ENCODE results near the gene MYOD1. TPM values are rescaled to one million over a fixed set of nuclear protein-coding genes. Genes with fewer than 3 reads are reported as not detected.

MYOD1 gene
- total RNA-seq, 1 donor from 2014 or later = not detected

DNA sequence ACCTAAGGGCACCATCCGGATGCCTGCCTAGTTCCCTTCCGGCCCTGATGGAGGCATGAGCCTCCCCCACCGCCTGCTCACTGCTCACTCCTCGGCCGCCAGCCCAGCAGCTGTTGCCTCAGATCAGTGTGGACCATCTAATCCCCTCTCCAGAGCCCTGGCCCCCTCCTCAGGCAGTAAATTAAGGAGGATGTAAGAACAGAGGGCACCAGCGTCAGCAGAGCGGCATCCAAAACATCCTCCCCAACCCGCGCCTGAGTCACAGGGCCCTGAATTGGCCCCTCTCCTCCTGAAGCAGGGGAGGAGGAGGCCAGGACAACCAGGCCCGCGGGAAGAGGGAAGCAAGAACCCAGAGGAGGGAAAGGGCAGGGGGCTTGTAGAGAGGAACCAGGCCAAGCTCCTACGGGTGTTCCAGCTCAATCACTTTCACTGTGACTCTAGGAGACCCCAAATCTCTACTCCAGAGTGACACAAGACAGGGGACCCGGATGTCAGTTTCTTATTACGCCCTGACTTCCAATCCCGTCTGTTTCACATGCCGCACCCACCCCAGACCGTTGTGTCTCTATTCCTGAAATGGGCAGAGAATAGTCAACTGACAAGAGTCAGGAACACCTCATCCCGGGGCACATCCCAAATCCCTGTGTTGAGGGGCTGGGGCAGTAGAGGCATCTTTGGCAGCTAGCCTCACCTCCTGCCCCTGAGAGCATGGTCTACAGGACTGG is 31.3 kb upstream of the MYOD1 start:
- H3K27ac ChIP-seq = no peak overlapping the region
- no peak for TF ChIP-seq EZH2phosphoT487 (IDR thresholded peaks at IDR 0.05)
- TF ChIP-seq EZH2 (IDR thresholded peaks at IDR 0.05) = no peak

DNA sequence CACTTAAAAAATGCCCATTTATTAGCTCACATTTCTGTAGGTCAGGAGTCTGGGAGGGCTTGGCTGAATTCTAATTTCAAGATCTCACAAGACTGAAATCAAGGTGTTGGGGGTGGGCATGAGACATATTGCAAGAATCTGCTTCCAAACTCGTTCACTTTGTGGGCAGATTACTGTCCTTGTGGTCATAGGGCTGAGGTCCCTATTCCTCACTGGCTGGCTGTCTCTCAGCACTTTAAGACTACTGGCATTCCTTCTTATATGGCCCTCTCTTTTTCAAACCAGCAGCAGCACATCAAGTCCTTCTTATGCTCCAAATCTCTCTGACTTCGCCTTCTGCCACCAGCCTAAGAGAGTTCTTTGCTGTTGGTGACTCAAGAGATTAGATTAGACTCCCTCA is 27.8 kb upstream of the MYOD1 start:
- H4K20me1 ChIP-seq (ENCODE audit: low read depth) = no peaks in the 10 kb centered on the region
- Mint-ChIP-seq H3K4me3 (no peak overlapping the region), H3K9me3 (peaks cover 3% of the 10 kb centered on the region), H3K27me3 (ENCODE audit: insufficient read depth, low read depth) (peaks cover 21% of the 10 kb centered on the region), H3K4me1 (peaks cover 9% of the 10 kb centered on the region), H3K36me3 (no peaks in the 10 kb centered on the region), H3K27ac (no peak overlapping the region)
- no peak for DNase-seq (ENCODE audit: low spot score)
- H3K79me2 ChIP-seq (ENCODE audit: low read depth) = no peaks in the 10 kb centered on the region
- peaks cover 64% of the 10 kb centered on the region for H3K27me3 ChIP-seq
- peaks cover 14% of the 10 kb centered on the region for H3K4me1 ChIP-seq
- H3K36me3 ChIP-seq = no peaks in the 10 kb centered on the region
- no peak overlapping the region for H3K4me2 ChIP-seq
- no peak overlapping the region for H3K4me3 ChIP-seq
- no peak overlapping the region for H2AFZ ChIP-seq (replicated peaks)
- no peak overlapping the region for H3K27ac ChIP-seq
- no peak overlapping the region for H3K9ac ChIP-seq
- peaks cover 5% of the 10 kb centered on the region for H3F3A ChIP-seq (ENCODE audit: low read depth)
- TF ChIP-seq EZH2 (IDR thresholded peaks at IDR 0.05) (no peak), EZH2phosphoT487 (IDR thresholded peaks at IDR 0.05) (no peak)
- TF ChIP-seq, protein P1, sequence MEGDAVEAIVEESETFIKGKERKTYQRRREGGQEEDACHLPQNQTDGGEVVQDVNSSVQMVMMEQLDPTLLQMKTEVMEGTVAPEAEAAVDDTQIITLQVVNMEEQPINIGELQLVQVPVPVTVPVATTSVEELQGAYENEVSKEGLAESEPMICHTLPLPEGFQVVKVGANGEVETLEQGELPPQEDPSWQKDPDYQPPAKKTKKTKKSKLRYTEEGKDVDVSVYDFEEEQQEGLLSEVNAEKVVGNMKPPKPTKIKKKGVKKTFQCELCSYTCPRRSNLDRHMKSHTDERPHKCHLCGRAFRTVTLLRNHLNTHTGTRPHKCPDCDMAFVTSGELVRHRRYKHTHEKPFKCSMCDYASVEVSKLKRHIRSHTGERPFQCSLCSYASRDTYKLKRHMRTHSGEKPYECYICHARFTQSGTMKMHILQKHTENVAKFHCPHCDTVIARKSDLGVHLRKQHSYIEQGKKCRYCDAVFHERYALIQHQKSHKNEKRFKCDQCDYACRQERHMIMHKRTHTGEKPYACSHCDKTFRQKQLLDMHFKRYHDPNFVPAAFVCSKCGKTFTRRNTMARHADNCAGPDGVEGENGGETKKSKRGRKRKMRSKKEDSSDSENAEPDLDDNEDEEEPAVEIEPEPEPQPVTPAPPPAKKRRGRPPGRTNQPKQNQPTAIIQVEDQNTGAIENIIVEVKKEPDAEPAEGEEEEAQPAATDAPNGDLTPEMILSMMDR (IDR thresholded peaks at IDR 0.05) = no peak
- H3K9me3 ChIP-seq (ENCODE audit: low read depth) = no peaks in the 10 kb centered on the region

More for the DNA sequence above, 31.3 kb upstream of the MYOD1 start:
- Mint-ChIP-seq H3K4me1 (peaks cover 2% of the 10 kb centered on the region), H3K4me3 (no peak overlapping the region), H3K36me3 (no peaks in the 10 kb centered on the region), H3K27me3 (ENCODE audit: insufficient read depth, low read depth) (peaks cover 10% of the 10 kb centered on the region), H3K9me3 (no peaks in the 10 kb centered on the region), H3K27ac (no peak overlapping the region)
- peaks cover 48% of the 10 kb centered on the region for H3K27me3 ChIP-seq
- H3K4me3 ChIP-seq = no peak overlapping the region
- peaks cover 14% of the 10 kb centered on the region for H3F3A ChIP-seq (ENCODE audit: low read depth)
- DNase-seq (ENCODE audit: low spot score) = no peak
- H3K9me3 ChIP-seq (ENCODE audit: low read depth) = no peaks in the 10 kb centered on the region
- H3K79me2 ChIP-seq (ENCODE audit: low read depth) = no peaks in the 10 kb centered on the region
- H3K36me3 ChIP-seq = no peaks in the 10 kb centered on the region
- H3K9ac ChIP-seq = no peak overlapping the region
- H2AFZ ChIP-seq (replicated peaks) = no peak overlapping the region
- H3K4me1 ChIP-seq = peaks cover 12% of the 10 kb centered on the region
- H4K20me1 ChIP-seq (ENCODE audit: low read depth) = no peaks in the 10 kb centered on the region
- H3K4me2 ChIP-seq = no peak overlapping the region

DNA sequence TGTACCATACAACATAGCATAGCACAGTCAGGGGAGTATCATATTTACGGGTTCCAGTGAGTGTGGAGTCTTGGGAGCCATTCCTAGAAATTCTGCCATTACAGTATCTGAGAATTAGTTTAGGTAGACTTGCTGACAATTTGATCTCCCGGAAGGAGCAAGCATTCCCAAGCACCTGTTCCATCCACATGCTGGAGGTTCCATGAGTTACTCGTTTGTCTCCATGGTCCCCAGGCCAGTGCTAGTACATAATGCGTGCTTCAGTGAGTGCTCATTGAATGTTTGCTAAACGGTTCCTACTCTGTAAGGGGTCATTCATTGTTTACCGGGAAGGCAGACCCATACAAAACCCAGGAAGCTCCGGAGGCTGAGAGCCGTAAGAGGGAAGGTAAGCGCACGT is 27.4 kb upstream of the MYOD1 start:
- Mint-ChIP-seq H3K36me3 (no peaks in the 10 kb centered on the region), H3K27me3 (ENCODE audit: insufficient read depth, low read depth) (peaks cover 25% of the 10 kb centered on the region), H3K27ac (no peak overlapping the region), H3K4me1 (peaks cover 9% of the 10 kb centered on the region), H3K4me3 (no peak overlapping the region), H3K9me3 (peaks cover 3% of the 10 kb centered on the region)
- Histone ChIP-seq H3K27me3 (peaks cover 68% of the 10 kb centered on the region), H3K9me3 (ENCODE audit: low read depth) (no peaks in the 10 kb centered on the region), H3K4me2 (no peak overlapping the region), H3K79me2 (ENCODE audit: low read depth) (no peaks in the 10 kb centered on the region), H3K4me3 (no peak overlapping the region), H3F3A (ENCODE audit: low read depth) (peaks cover under 1% of the 10 kb centered on the region), H4K20me1 (ENCODE audit: low read depth) (no peaks in the 10 kb centered on the region), H3K36me3 (no peaks in the 10 kb centered on the region), H2AFZ (replicated peaks) (no peak overlapping the region), H3K4me1 (peaks cover 14% of the 10 kb centered on the region), H3K9ac (no peak overlapping the region), H3K27ac (no peak overlapping the region)
- DNase-seq (ENCODE audit: low spot score) = no peak
- TF ChIP-seq EZH2phosphoT487 (IDR thresholded peaks at IDR 0.05) (no peak), EZH2 (IDR thresholded peaks at IDR 0.05) (no peak)
- TF ChIP-seq, protein P1 (IDR thresholded peaks at IDR 0.05) = no peak

DNA sequence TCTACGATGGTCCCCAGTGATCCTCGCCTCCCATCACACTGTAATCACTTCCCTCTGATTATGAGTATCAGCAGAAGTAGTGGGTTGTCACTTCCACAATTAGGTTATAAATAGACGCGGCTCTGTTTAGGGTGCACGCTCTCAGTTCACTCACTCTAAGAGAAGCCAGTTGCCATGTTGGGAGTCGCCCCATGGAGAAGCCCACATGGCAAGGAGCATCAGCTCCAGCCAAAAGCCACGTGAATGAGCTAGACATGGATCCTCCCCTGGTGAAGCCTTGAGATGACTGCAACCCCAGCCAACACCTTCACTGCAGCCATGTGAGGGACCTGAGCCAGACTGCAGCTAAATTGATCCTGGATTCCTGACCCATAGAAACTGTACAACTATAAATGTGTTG is 26.4 kb upstream of the MYOD1 start:
- Histone ChIP-seq H3K27me3 (peaks cover 78% of the 10 kb centered on the region), H3K27ac (no peak overlapping the region), H3F3A (ENCODE audit: low read depth) (no peaks in the 10 kb centered on the region), H4K20me1 (ENCODE audit: low read depth) (no peaks in the 10 kb centered on the region), H3K4me2 (no peak overlapping the region), H3K4me3 (no peak overlapping the region), H3K9me3 (ENCODE audit: low read depth) (no peaks in the 10 kb centered on the region), H3K79me2 (ENCODE audit: low read depth) (no peaks in the 10 kb centered on the region), H3K9ac (no peak overlapping the region), H2AFZ (replicated peaks) (no peak overlapping the region), H3K4me1 (peaks cover 14% of the 10 kb centered on the region), H3K36me3 (no peaks in the 10 kb centered on the region)
- Mint-ChIP-seq H3K4me1 (peaks cover 9% of the 10 kb centered on the region), H3K27me3 (ENCODE audit: insufficient read depth, low read depth) (peaks cover 26% of the 10 kb centered on the region), H3K27ac (no peak overlapping the region), H3K36me3 (no peaks in the 10 kb centered on the region), H3K4me3 (no peak overlapping the region), H3K9me3 (peaks cover 3% of the 10 kb centered on the region)
- no peak for DNase-seq (ENCODE audit: low spot score)
- no peak for TF ChIP-seq EZH2 (IDR thresholded peaks at IDR 0.05)
- no peak for TF ChIP-seq EZH2phosphoT487 (IDR thresholded peaks at IDR 0.05)
